Measurements from ENCODE around the gene NTM.
"Not testable (repeated sequence)": the region's sequence is repeated elsewhere in the genome, so short reads cannot be mapped to it uniquely, and the experiment has no call there.

The NTM gene

DNA sequence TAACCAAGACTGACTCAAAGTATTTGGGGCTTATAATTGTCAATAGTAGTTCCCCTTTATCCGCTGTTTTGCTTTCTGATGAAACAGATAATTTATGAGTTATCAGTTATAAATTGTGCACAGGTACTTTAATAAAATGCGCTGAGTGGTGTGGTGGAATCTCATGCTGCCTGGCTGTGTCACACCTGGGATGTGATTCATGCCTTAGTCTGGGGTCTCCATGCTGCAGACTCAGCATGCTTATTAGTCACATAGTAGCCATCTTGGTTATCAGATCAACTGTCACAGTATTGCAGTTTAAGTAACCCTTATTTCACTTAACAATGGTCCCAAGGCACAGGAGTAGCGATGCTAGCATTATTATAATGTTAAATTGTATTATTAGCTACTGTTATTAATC lies 995.2 kb downstream of the NTM start:
- TF ChIP-seq SP3 (tag by site-specific recombination; IDR thresholded peaks at IDR 0.05) (no peak), ZEB2 (tag by site-specific recombination; IDR thresholded peaks at IDR 0.05) (no peak), ZNF423 (tag by site-specific recombination; IDR thresholded peaks at IDR 0.05) (no peak), ZNF837 (tag by site-specific recombination; IDR thresholded peaks at IDR 0.05) (no peak), ZNF544 (tag by site-specific recombination; IDR thresholded peaks at IDR 0.05) (no peak), ZNF121 (tag by site-specific recombination; IDR thresholded peaks at IDR 0.05) (no peak), SALL2 (tag by site-specific recombination; IDR thresholded peaks at IDR 0.05; ENCODE audit: borderline replicate concordance) (no peak), ZNF169 (tag by site-specific recombination; IDR thresholded peaks at IDR 0.05) (no peak), ZNF48 (tag by site-specific recombination; IDR thresholded peaks at IDR 0.05) (no peak), GLI4 (tag by site-specific recombination; IDR thresholded peaks at IDR 0.05) (no peak), ZNF112 (tag by site-specific recombination; IDR thresholded peaks at IDR 0.05) (no peak), ZNF596 (tag by site-specific recombination; IDR thresholded peaks at IDR 0.05) (no peak), ZNF514 (tag by site-specific recombination; IDR thresholded peaks at IDR 0.05) (no peak), ZNF530 (tag by site-specific recombination; IDR thresholded peaks at IDR 0.05; ENCODE audit: low read depth) (no peak)
- TF ChIP-seq, protein P1, sequence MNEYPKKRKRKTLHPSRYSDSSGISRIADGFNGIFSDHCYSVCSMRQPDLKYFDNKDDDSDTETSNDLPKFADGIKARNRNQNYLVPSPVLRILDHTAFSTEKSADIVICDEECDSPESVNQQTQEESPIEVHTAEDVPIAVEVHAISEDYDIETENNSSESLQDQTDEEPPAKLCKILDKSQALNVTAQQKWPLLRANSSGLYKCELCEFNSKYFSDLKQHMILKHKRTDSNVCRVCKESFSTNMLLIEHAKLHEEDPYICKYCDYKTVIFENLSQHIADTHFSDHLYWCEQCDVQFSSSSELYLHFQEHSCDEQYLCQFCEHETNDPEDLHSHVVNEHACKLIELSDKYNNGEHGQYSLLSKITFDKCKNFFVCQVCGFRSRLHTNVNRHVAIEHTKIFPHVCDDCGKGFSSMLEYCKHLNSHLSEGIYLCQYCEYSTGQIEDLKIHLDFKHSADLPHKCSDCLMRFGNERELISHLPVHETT (tag by site-specific recombination; IDR thresholded peaks at IDR 0.05) = no peak
- ChIA-PET CTCF (interaction anchor here (0.6 to 1.2 kb wide), 2 partner anchors 9 to 251 kb away, joined by 3 read pairs; no protein-coding TSS in a partner anchor), POLR2A (no interaction called here)

DNA sequence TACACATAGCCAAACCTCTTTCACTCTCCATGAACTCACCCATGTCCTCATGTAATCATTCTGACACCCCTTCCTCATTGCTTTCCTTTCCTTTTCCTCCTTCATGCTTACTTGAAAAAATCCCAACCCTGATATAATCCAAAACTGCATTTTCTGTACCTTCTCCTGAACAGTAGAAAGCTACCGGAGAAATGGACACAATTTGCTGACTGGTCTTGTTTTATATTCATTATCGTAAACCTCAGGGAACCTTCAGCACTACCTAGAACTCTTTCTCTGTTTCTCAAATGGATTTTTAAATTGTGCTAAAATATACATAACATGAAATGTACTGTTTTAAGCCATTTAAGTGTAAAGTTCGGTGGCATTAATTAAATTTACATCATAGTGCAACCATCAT lies 996.9 kb downstream of the NTM start:
- Histone ChIP-seq H3K9me3 (ENCODE audit: control insufficient read depth, insufficient read depth, low read depth, low read length) (no peaks in the 10 kb centered on the region), H3K27ac (ENCODE audit: extremely low read depth, low read depth, low read length) (no peak overlapping the region), H3K4me3 (ENCODE audit: low read depth, low read length) (no peak overlapping the region), H3K4me1 (ENCODE audit: control insufficient read depth, insufficient read depth, low read length) (no peaks in the 10 kb centered on the region), H3K36me3 (ENCODE audit: control insufficient read depth in 2 of 2, insufficient read depth in 1 of 2, low read length in 2 of 2) (no peaks in the 10 kb centered on the region)
- TF ChIP-seq, protein P2, sequence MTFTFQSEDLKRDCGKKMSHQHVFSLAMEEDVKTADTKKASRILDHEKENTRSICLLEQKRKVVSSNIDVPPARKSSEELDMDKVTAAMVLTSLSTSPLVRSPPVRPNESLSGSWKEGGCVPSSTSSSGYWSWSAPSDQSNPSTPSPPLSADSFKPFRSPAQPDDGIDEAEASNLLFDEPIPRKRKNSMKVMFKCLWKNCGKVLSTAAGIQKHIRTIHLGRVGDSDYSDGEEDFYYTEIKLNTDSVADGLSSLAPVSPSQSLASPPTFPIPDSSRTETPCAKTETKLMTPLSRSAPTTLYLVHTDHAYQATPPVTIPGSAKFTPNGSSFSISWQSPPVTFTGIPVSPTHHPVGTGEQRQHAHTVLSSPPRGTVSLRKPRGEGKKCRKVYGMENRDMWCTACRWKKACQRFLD (tag by site-specific recombination; IDR thresholded peaks at IDR 0.05) = no peak
- TF ChIP-seq ZNF621 (tag by site-specific recombination; IDR thresholded peaks at IDR 0.05) (no peak), ZNF23 (tag by site-specific recombination; IDR thresholded peaks at IDR 0.05; ENCODE audit: borderline replicate concordance) (no peak)
- TF ChIP-seq, protein P3, sequence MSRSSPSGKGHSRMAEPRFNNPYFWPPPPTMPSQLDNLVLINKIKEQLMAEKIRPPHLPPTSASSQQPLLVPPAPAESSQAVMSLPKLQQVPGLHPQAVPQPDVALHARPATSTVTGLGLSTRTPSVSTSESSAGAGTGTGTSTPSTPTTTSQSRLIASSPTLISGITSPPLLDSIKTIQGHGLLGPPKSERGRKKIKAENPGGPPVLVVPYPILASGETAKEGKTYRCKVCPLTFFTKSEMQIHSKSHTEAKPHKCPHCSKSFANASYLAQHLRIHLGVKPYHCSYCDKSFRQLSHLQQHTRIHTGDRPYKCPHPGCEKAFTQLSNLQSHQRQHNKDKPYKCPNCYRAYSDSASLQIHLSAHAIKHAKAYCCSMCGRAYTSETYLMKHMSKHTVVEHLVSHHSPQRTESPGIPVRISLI (tag by site-specific recombination; IDR thresholded peaks at IDR 0.05) = no peak
- TF ChIP-seq, protein P4, sequence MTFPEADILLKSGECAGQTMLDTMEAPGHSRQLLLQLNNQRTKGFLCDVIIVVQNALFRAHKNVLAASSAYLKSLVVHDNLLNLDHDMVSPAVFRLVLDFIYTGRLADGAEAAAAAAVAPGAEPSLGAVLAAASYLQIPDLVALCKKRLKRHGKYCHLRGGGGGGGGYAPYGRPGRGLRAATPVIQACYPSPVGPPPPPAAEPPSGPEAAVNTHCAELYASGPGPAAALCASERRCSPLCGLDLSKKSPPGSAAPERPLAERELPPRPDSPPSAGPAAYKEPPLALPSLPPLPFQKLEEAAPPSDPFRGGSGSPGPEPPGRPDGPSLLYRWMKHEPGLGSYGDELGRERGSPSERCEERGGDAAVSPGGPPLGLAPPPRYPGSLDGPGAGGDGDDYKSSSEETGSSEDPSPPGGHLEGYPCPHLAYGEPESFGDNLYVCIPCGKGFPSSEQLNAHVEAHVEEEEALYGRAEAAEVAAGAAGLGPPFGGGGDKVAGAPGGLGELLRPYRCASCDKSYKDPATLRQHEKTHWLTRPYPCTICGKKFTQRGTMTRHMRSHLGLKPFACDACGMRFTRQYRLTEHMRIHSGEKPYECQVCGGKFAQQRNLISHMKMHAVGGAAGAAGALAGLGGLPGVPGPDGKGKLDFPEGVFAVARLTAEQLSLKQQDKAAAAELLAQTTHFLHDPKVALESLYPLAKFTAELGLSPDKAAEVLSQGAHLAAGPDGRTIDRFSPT (tag by site-specific recombination; IDR thresholded peaks at IDR 0.05) = no peak
- ChIA-PET CTCF (no interaction called here), POLR2A (no interaction called here)

More for the DNA sequence above, 995.2 kb downstream of the NTM start:
- H3K9me3 ChIP-seq (ENCODE audit: control insufficient read depth, insufficient read depth, low read depth, low read length) = no peaks in the 10 kb centered on the region
- no peak overlapping the region for H3K27ac ChIP-seq (ENCODE audit: extremely low read depth, low read depth, low read length)
- no peaks in the 10 kb centered on the region for H3K4me1 ChIP-seq (ENCODE audit: control insufficient read depth, insufficient read depth, low read length)
- H3K36me3 ChIP-seq (ENCODE audit: control insufficient read depth in 2 of 2, insufficient read depth in 1 of 2, low read length in 2 of 2) = no peaks in the 10 kb centered on the region
- no peak overlapping the region for H3K4me3 ChIP-seq (ENCODE audit: low read depth, low read length)

DNA sequence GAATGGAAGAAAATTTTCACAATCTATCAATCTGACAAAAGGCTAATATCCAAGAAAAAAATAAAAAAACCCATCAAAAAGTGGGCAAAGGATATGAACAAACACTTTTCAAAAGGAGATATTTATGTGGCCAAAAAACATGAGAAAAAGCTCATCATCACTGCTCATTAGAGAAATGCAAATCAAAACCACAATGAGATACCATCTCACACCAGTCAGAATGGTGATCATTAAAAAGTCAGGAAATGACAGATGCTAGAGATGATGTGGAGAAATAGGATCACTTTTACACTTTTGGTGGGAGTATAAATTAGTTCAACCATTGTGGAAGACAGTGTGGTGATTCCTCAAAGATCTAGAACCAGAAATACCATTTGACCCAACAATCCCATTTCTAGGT lies 999.7 kb downstream of the NTM start:
- H3K27ac ChIP-seq (ENCODE audit: extremely low read depth, low read depth, low read length); POLR2A ChIA-PET; H3K9me3 ChIP-seq (ENCODE audit: control insufficient read depth, insufficient read depth, low read depth, low read length); CTCF ChIA-PET; H3K36me3 ChIP-seq (ENCODE audit: control insufficient read depth in 2 of 2, insufficient read depth in 1 of 2, low read length in 2 of 2); H3K4me3 ChIP-seq (ENCODE audit: low read depth, low read length); H3K4me1 ChIP-seq (ENCODE audit: control insufficient read depth, insufficient read depth, low read length): not testable (repeated sequence)

Measured in HEK293 (cell line).